GM19238 (cell line): ENCODE data around the gene CTTNBP2.

ENCODE experiments used
- DNase-seq: peaks from one replicate; pipeline ENCODE4 v3.0.0; 2011; ENCODE audit warnings: low spot score; ENCODE audit not compliant: insufficient read length

CTTNBP2 gene

DNA sequence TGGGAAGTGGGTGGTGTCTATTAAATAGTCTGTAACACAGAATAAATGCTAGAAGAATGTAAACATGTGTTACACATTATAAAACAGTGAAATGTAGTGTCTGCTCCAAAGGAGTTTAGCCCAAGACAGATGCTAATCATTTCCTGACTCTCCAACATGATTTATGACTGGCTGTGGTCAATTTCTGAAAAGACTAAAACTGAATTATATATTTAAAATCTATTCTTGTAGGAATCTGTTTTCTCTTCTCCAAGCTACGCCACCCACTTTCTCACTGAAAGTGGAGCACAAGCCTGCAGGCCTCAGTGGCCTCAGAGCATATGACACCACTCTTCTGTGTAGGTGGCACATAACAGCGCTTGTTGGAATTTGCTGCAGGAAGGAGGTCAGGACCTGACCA, 44.4 kb downstream of the CTTNBP2 start:
- DNase-seq = no peak

GRCh38 chr7:117827862-117828261, 45.4 kb downstream of the CTTNBP2 start:
- no peak for DNase-seq

DNA sequence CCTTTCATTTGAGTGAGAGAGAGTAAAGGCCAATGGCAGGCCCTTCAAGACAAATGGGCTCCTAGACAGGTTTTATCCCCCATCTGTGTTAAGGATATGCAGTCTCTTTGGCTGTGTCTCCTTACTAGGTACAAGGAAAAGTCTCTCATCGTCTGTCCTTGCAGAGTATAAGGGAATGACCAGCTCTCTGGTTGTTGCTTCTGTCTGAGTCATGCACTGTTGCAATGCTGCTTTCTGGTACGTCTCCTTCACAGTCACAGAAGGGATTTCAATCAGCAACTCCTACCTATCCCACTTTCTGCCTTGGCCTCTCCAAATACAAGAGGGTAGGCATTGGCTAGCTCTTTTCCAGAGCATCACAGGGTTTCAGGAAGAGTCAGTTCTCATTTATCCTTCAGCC, 48.1 kb downstream of the CTTNBP2 start:
- no peak for DNase-seq

DNA sequence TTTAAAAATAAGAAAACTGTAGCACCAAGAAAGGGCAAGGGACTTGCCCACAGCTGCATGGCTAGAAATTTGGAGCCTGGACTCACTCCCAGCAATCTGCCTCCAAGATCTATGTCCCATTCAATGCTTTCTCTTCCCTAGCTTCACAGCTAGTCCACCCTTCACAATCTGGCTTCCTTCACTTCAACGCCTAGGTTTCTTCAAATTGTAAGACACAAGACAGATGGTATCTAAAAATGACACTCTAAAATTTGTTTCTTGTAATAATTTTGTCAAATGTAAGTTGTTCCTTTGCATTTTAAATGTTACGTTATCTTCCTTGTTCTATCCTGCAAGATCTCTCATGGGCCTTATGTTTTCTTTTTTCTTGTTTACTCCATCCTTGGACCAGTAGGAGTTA, 48.6 kb downstream of the CTTNBP2 start:
- DNase-seq = no peak

GRCh38 chr7:117819558-117819957, 53.7 kb downstream of the CTTNBP2 start:
- no peak for DNase-seq

GRCh38 chr7:117818232-117818631, 55.0 kb downstream of the CTTNBP2 start:
- DNase-seq = no peak

GRCh38 chr7:117816727-117817126, 56.5 kb downstream of the CTTNBP2 start:
- DNase-seq = no peak

GRCh38 chr7:117811696-117812095, 61.5 kb downstream of the CTTNBP2 start:
- no peak for DNase-seq

GRCh38 chr7:117810642-117811512, 62.4 kb downstream of the CTTNBP2 start:
- DNase-seq = no peak

GRCh38 chr7:117809958-117810357, 63.3 kb downstream of the CTTNBP2 start:
- DNase-seq = no peak

DNA sequence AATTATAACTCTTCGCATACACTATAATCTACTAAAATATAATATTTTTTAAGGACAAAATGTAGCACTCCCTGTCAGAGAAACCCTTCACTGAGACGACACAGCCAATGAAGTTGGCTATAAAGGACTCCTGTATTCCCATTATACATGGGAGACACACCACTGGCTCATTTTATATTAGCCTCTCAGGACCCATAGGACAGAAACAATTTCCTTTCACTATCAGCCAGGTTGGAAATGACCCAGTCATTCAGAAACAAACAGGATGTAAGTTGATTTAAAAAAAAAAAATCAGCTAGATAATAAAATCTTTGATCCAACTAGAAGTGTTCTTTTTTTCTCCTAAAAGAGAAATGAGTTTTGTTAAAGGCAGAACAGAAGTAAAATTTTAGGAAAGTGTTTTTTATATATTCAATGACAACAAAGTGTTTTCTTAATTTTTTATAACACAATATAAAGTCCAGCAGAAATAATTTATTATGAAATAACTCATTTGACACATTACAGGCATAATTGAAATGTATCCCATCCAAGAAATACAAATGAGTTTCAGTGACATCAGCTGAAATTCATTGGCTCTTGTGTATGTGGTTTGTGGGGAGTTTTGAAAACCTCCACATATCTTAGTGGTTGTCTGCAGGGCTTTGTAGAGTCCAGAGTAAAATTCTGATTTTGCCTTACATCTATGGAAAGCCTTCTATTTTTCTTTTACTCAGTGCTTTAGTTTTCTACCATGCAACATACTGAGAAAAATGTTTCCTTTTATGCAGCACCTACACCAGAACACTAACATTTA, 64.1 kb downstream of the CTTNBP2 start:
- no peak for DNase-seq

DNA sequence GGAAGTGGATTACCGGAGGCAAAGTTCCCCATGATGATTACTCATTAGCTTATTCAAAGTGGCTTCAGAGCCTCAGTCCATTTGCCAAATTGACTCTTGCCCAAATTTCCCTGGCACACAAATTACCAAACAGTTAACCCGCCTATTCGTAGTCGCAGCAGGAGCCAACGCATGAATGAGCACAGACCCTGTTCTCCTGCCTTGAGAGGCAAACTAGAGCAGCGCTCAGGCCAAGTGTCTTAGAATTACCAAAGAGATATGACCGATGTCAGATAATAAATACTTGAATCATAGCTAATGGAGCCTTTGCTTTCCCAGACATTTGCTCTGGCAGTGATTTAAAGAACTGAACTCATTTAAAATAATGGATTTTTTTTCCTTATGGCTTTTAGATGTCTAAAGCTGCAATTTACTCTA, 64.9 kb downstream of the CTTNBP2 start:
- DNase-seq = no peak

- DNase-seq = no peak
These were observed 65.6 kb downstream of the CTTNBP2 start for GRCh38 chr7:117807676-117808075.

GRCh38 chr7:117806011-117806410, 67.2 kb downstream of the CTTNBP2 start:
- no peak for DNase-seq

- DNase-seq = no peak
These were observed 68.0 kb downstream of the CTTNBP2 start for GRCh38 chr7:117805241-117805640.

DNA sequence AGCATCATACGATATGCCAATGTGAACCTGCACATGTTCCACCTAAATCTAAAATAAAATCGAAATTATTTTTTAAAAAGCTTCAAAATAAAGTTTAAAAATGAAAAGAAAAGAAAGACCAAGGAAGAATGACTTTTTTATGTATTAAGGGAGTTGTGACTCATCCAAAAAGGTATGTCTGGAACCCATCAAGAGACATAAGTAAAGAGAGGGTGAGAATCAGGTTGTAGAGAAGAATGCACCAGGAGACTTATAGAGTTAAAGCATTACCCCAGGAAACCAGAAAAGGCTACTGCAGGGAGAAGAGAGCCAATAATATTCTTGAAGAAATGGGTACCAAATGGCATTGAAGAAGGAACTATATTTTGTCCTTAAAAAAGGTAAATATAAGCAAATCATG, 69.8 kb downstream of the CTTNBP2 start:
- DNase-seq = no peak

DNA sequence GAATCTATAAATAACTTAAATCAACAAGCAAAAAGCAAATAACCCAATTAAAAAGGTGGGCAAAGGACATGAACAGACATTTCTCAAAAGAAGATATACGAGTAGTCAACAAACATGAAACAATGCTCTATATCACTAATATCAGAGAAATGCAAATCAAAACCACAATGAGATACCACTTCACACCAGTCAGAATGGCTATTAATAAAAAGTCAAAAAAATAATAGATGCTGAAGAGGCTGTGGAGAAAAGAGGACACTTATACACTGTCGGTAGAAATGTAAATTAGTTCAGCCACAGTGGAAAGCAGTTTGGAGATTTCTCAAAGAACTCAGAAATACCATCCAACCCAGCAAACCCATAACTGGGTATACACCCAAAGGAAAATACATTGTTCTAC, 70.6 kb downstream of the CTTNBP2 start:
- DNase-seq = no peak

GRCh38 chr7:117800841-117801240, 72.4 kb downstream of the CTTNBP2 start:
- DNase-seq = no peak

DNA sequence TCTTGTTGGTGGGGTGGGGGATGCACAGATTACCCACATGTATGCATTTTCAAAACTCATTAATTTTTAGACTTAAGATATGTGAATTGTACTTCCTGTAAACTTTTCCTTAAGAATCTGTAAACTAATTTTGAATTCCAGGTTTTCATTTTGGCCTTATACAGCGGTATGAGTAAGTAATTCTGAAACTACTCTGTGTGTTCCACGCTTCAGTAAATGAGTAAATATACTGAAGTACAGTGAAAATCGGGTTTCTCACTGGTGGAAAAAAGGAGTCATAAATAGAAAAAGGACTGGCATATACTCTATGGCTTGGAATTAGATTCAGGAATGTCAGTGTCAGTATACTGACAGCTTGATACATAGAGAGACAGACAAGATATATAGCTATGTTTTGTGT, 72.8 kb downstream of the CTTNBP2 start:
- DNase-seq = no peak

- no peak for DNase-seq
These were observed 76.4 kb downstream of the CTTNBP2 start for GRCh38 chr7:117796889-117797288.

DNA sequence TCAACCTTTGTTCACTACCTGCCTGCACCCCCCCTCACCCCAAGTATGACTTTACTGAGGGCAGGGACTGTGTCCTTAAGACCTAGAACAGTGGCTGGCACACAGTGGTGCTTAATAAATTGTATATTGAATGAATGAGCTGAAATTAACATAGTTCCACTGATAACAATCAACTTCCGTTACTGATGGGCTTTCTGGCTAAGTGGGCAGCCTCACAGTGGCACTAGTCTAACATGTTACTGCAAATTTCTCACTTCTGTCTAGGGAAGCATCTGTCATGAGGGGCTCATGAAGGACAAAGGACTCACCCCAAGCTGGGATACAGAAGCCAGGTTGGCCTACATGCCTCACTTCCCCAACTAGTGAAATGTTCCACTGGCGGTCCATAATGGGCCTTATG, 79.3 kb downstream of the CTTNBP2 start:
- no peak for DNase-seq

DNA sequence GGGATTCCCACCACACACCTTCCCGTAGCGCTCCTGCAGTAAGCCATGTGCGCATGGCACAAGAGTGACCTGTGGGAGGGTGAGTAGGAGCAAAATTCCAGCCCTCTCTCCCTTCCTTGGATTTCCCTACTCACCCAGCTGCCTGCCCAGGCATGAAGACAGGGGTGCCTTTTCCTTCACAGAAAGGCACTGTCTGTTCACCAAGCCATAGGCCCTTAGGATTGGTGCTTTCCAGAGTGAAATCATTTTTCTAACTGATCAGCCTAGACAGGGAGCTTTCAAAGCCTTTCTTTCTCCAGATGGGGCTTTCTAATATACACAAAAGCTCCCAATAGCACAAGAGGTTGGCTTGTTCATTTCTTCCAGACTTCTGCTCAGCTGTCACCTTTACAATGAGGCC, 79.7 kb downstream of the CTTNBP2 start:
- DNase-seq = no peak
